GM19467 (cell line): ENCODE results near the gene LCK.

Experiments
- ATAC-seq: cut with Tn5 transposase; IDR thresholded peaks from one replicate; pipeline ENCODE4 v1.9.1; 2021; ENCODE audit warnings: mild to moderate bottlenecking, moderate library complexity; ENCODE audit not compliant: unreplicated experiment

The LCK gene

DNA sequence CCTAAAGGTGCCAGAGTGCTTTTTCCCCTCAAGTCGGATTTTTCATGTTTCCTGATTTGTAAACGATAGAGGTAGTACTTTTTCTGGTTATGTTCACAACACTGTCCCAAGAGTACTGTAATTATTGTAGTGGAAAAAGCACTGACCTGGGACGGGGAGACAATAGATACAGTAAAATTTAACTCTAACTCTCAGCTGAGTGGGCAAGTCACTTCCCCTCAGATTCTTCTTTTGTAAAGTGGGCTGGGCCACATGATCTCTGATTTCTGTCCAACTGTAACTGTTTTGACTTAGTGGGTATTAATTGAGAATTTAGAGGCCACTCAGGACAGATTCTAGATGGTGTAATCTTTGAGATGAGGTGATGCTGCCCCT, 65.8 kb downstream of the LCK start:
- ATAC-seq: no peak

GRCh38 chr1:32318127-32318869, 67.2 kb downstream of the LCK start:
- ATAC-seq: no peak

DNA sequence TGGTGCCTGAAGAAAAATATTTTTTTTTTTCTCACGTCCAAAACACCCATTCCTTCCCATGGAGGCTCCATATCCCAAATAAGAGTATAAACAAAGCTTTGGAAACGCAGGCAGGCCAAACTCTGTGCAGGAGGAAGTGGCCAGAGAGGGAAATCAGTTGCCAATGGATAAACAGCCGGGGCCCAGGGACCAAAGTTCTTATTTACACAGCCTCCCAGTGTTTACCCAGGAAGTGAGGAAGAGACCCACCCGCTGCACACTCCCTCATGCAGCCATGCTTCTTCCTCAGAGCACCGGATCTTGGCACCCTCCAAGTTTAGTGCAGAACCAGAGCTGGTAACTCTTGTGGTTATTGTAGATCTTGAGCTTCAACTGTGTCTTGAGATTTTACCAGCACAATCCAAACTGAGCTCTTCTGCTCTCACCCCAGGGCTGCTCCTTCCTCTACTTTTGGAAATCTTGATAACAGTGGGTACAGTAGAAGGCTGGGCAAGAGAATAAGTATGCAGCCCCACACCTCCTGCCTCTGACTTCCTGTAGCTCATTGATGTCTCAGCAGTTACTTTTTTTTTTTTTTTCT, 70.7 kb downstream of the LCK start:
- no peak for ATAC-seq

GRCh38 chr1:32327204-32327603, 76.1 kb downstream of the LCK start:
- ATAC-seq: no peak

GRCh38 chr1:32329931-32330466, 78.9 kb downstream of the LCK start:
- no peak for ATAC-seq

- no peak for ATAC-seq
Observed at GRCh38 chr1:32330558-32331151, 79.6 kb downstream of the LCK start.

DNA sequence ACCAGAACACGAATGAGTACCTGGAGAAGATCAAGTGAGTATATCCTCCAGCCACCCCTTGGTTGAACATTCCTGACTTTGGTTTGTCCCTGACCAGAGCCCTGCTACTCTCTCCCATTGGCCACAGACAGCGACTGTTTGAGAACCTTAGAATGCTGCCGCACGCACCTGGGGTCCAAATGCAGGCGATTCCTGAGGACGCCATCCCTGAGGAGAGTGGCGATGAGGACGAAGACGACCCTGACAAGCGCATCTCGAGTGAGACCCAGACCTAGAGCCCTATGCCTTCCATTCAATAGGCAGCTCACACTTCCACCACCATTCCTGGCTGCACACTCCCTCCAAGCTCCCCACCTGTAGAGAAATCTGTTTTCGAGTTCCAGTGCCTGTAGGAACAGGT, 80.5 kb downstream of the LCK start:
- ATAC-seq: no peak

DNA sequence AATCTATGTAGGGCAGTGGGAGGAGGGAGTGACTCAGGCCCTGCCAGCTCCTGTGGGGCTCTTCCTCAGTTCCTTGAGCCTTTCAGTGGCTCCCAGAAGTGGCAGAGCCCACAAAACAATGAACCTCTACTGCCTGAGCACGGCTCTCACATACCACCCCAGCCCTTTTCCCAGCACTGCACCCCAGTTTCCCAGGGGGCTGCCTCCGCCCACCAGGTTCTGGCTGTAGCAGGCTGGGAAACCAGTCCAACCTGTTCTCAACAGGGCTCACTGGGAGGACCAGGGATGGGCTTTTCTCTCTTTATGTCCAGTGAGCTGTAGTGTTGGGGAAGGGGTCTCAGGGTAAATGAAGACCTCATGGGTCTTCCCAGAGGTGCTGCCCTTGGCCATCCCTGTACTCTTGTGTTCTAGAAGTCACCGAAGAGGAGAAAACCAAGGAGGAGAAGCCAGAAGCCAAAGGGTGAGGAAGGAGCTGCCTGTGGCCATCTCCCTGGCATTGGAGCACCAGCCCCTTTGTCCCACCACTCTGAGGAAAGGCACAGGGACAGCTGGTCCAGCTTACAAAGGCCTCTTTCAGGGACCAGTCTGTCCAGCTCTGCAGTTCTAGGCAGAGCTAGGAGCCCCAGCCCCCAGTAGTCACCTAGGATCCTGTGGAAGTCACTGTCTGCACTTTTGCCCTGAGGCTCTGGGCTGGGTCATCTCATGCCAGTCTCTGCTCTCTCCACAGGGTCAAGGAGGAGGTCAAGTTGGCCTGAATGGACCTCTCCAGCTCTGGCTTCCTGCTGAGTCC, 81.4 kb downstream of the LCK start:
- ATAC-seq: no peak

- ATAC-seq: no peak
Observed at GRCh38 chr1:32333251-32333963, 82.3 kb downstream of the LCK start.

DNA sequence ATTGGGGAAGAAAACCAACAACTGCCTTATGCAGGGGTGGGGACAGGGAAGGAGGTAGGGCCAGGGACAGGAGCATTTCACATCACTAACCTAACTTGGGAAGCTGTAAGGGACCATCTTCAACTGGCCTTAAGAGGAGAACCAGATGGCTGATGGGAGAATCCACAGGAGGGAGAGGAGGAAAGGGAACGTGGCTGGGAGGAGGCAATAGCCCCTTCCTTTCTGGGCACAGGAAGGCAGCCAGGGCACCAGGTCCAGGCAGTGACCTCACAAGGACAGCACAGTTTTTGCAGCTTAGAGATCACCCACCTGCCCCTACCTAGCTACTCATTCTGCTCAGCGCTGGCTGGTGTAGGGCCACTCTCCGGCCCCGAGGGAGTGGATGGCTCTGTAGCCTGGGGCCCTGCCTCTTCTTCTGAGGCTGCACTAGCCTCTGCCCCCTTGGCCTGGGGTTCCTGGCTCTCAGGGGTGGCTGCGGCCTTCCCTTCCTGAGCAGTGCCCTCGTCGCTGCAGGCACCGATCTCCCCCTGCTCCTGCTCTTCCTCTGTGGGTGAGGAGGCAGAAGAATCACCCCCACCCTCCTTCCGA, 83.3 kb downstream of the LCK start:
- no peak for ATAC-seq

- no peak for ATAC-seq
Observed at GRCh38 chr1:32334864-32335534, 83.9 kb downstream of the LCK start.

GRCh38 chr1:32335535-32335789, 84.4 kb downstream of the LCK start:
- no peak for ATAC-seq
